ENCODE results near the gene POLR2J.
"Not testable (repeated sequence)": the region's sequence is repeated elsewhere in the genome, so short reads cannot be mapped to it uniquely, and the experiment has no call there.

The POLR2J gene

GRCh38 chr7:102478314-102479208 is at the start of gene POLR2J:
TSS of gene POLR2J (minus strand) at chr7:102478922. CDS start at chr7:102478860, 62 bp downstream.
- DNase-seq (ENCODE audit: low read depth), result peak; percentile 84

GRCh38 chr7:102527822-102528793 is 49.4 kb upstream of the POLR2J start:
- not testable (repeated sequence) for DNase-seq (ENCODE audit: low read depth)

GRCh38 chr7:102527182-102527581 is 48.5 kb upstream of the POLR2J start:
- not testable (repeated sequence) for DNase-seq (ENCODE audit: low read depth)

GRCh38 chr7:102524803-102525202 is 46.1 kb upstream of the POLR2J start:
- not testable (repeated sequence) for DNase-seq (ENCODE audit: low read depth)

- not testable (repeated sequence) for DNase-seq (ENCODE audit: low read depth)
These were observed 42.1 kb upstream of the POLR2J start for GRCh38 chr7:102520797-102521196.

GRCh38 chr7:102517550-102518147 is 38.9 kb upstream of the POLR2J start, which contains the start of gene RASA4B:
TSS of gene RASA4B (minus strand) at chr7:102517777. CDS start at chr7:102517710, 67 bp downstream.
- DNase-seq (ENCODE audit: low read depth), result peak; percentile 13

- DNase-seq (ENCODE audit: low read depth), result not testable (repeated sequence)
These were observed 38.2 kb upstream of the POLR2J start for GRCh38 chr7:102516951-102517350.

GRCh38 chr7:102515889-102516288 is 37.2 kb upstream of the POLR2J start:
- DNase-seq (ENCODE audit: low read depth), result not testable (repeated sequence)

- not testable (repeated sequence) for DNase-seq (ENCODE audit: low read depth)
These were observed 36.4 kb upstream of the POLR2J start for GRCh38 chr7:102514881-102515721.

- not testable (repeated sequence) for DNase-seq (ENCODE audit: low read depth)
These were observed 34.0 kb upstream of the POLR2J start for GRCh38 chr7:102512642-102513221.

GRCh38 chr7:102511860-102512522 is 33.3 kb upstream of the POLR2J start:
- not testable (repeated sequence) for DNase-seq (ENCODE audit: low read depth)

- DNase-seq (ENCODE audit: low read depth), result not testable (repeated sequence)
These were observed 31.9 kb upstream of the POLR2J start for GRCh38 chr7:102510575-102510974.

- DNase-seq (ENCODE audit: low read depth), result not testable (repeated sequence)
These were observed 28.8 kb upstream of the POLR2J start for GRCh38 chr7:102507410-102508088.

- DNase-seq (ENCODE audit: low read depth), result not testable (repeated sequence)
These were observed 26.8 kb upstream of the POLR2J start for GRCh38 chr7:102505298-102506185.

GRCh38 chr7:102503141-102503540 is 24.4 kb upstream of the POLR2J start:
- not testable (repeated sequence) for DNase-seq (ENCODE audit: low read depth)

GRCh38 chr7:102498321-102498720 is 19.6 kb upstream of the POLR2J start:
- not testable (repeated sequence) for DNase-seq (ENCODE audit: low read depth)

- DNase-seq (ENCODE audit: low read depth), result not testable (repeated sequence)
These were observed 18.6 kb upstream of the POLR2J start for GRCh38 chr7:102497308-102497707.

- DNase-seq (ENCODE audit: low read depth), result not testable (repeated sequence)
These were observed 18.1 kb upstream of the POLR2J start for GRCh38 chr7:102496861-102497260.
